D721Med (cell line): ENCODE measurements around the gene PIK3R1.

Source experiments
- DNase-seq: peaks from one replicate; pipeline ENCODE4 v3.0.0; 2011; ENCODE audit warnings: low spot score; ENCODE audit not compliant: insufficient read length
- FAIRE-seq: peaks from 2 replicates; lab custom pipeline; 2011; peaks lifted over from hg19 to GRCh38; lab: Jason Lieb, UNC
- TF ChIP-seq, protein P1 (sequence below): IDR thresholded peaks from 2 replicates; pipeline ENCODE4 v1.5.1; 2012; ENCODE audit warnings: mild to moderate bottlenecking, control low read depth; ENCODE audit not compliant: insufficient read depth; ENCODE audit errors: missing control alignments

Gene PIK3R1

DNA sequence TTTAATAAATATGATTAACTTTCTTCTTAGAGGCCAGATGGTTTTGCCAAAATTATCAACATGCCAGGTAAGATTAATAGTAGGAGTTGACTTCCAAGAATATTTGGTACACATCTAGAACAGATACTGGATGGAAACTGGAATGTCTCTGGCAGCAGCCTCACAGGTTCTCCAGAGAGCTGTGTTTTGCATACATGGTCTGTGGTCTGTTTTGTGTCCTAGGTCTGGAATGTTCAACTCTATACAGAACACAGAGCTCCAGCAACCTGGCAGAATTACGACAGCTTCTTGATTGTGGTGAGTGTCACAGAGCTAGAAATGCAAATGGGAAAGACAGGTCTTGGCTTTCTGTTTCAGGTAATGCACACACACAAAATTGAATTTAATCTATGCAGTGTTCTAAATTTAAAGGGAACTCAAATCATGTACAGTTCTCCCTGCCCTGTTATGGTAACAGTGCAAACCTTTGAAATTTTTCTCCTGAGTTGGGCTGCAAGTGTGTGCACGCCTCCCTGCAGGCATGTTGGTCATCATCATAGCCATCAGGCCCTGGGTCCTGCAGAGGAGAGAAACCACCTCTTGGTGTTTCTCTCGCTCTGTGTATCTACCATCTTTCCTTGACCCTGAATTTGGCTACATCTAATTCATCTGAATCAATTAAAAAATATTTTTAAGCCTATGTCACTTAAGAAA, 58.3 kb downstream of the PIK3R1 start:
- FAIRE-seq (no peak), DNase-seq (no peak)
- TF ChIP-seq, protein P1, sequence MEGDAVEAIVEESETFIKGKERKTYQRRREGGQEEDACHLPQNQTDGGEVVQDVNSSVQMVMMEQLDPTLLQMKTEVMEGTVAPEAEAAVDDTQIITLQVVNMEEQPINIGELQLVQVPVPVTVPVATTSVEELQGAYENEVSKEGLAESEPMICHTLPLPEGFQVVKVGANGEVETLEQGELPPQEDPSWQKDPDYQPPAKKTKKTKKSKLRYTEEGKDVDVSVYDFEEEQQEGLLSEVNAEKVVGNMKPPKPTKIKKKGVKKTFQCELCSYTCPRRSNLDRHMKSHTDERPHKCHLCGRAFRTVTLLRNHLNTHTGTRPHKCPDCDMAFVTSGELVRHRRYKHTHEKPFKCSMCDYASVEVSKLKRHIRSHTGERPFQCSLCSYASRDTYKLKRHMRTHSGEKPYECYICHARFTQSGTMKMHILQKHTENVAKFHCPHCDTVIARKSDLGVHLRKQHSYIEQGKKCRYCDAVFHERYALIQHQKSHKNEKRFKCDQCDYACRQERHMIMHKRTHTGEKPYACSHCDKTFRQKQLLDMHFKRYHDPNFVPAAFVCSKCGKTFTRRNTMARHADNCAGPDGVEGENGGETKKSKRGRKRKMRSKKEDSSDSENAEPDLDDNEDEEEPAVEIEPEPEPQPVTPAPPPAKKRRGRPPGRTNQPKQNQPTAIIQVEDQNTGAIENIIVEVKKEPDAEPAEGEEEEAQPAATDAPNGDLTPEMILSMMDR: no peak

DNA sequence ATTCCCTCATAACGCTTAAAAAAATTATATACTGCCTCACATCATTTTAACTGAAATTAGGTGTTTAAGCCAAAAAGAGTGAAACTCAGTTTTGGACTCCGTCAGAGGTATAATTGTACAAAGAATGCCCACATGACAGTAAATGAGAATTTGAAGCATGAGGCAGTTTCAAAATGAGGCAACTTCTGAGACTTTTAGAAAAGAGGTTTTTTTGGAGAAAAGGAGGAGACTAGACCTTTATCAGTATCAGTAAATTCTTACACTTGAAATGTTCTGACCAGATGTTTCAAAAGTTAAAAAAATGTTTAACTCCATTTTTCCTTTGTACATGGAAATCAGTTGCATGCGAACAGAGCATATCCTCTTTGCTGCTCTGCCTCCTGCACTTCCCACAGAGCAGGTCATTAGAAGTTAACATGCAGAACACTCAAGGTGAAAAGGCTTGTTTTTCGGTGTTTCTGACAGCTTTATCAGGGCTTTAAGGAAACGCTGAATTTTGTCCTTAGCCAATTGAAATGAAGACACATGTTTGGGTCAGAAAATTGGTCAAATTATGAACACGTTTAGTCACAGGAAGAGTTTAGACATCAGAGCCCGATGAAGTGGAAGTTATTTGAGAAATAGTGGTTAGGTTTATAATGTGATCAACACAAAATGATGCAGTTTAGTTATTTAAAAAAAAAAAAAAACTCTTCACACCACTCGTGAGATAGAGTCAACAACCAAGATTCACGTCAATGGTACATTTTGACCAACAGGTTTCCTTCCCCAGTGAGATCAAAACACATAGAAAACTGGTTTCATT, 59.5 kb downstream of the PIK3R1 start:
- no peak for DNase-seq
- FAIRE-seq: no peak

DNA sequence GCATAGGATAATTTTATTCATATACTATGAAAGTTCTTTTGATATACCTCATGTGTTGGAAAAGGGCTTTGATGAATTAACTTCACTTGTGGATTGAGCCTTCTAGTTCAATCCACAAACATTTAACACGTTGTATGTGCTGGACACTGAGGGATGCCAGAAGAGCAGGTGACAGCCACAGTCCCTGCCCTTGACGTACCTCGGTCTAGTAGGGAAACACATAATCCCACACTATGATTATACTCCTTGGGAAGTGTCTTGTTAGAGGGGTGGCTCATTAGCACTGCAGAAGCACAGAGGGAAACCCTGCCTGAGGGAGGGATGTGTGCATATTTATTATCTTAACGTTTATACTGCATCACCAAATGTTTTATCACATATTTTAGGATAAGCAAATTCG, 61.2 kb downstream of the PIK3R1 start:
- no peak for DNase-seq
- FAIRE-seq: no peak

More for the DNA sequence above, 59.5 kb downstream of the PIK3R1 start:
- TF ChIP-seq, protein P1: no peak

DNA sequence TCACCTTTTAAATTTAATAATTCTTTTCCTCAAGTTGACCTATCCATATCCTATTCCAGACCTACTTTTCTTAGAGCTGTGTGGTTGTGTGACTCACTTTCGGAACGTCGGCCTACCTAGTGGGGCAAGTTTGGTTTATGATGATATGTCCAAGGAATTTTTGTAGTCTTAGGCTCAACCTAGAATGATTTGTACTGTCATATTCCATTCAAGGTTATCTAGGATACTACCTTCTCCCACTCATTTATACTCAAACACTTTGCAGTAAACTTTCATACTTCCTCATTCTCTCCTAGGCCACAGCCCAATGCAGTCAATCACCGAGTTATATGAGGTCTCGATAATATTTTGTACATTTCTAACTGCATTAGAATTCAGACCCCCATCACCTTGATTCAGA, 61.9 kb downstream of the PIK3R1 start:
- TF ChIP-seq, protein P1: no peak
- DNase-seq (no peak), FAIRE-seq (no peak)

More for the DNA sequence above, 61.2 kb downstream of the PIK3R1 start:
- TF ChIP-seq, protein P1: no peak

DNA sequence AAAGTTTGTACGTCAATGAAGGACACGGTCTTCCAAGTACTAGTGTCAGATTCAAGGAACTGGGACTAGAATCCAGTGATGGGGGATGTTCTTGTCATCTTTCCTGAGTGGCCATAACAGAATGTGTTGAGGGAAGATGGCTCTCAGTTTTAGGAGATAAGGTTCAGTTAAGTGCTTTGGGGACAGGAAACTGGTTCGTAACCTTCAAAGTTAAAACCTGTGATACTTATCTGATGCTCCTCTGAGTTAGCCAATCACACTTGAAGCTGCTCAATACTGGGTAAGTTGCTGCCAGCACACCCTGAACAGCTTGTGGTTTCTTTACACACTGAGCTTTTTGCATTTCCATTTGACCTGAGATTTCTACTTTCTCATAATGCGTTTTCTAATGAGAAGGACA, 64.4 kb downstream of the PIK3R1 start:
- DNase-seq: no peak
- FAIRE-seq: no peak
- TF ChIP-seq, protein P1: no peak

DNA sequence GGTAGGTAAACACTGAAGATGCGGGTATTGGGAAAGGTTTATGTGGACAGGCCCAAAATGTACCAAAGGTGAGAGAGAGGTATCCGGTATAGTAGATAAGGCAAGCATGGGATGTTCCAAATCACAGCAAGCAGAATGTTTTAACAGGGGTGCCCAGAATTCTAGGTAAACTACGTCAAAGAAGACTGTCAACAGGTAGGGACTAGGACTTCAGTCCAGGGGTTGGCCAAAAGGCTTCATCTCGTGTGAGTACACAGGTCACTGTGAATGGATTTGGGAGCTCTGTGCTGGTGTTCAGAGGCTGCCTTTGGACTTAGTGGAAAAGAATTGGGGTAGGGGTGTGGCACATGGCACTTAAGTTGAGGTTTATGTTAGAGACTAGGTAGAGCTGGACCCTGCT, 66.4 kb downstream of the PIK3R1 start:
- FAIRE-seq: no peak
- TF ChIP-seq, protein P1: no peak
- no peak for DNase-seq

DNA sequence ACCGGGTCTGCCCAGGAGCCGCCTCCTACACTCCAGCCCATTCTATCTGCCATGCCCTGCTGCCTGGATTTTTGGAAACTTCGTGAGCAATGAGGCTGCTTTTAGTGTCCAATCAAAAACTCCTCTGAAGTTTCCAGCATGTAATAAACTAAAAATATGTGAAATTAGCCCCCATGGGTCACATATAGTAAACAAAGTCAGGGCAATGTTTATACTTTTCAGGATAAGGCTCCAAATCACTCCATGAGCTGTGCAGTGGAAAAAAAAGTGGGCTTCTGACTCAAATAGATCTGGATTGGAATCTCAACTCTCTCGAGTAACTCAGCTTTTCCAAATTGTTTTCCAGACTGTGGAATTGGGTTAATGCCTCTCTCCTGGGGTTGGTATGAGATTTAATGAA, 68.2 kb downstream of the PIK3R1 start:
- no peak for DNase-seq
- FAIRE-seq: no peak
- TF ChIP-seq, protein P1: no peak
